ENCODE data around the gene CPD.
"Not testable (repeated sequence)": the region's sequence is repeated elsewhere in the genome, so short reads cannot be mapped to it uniquely, and the experiment has no call there.

DNA sequence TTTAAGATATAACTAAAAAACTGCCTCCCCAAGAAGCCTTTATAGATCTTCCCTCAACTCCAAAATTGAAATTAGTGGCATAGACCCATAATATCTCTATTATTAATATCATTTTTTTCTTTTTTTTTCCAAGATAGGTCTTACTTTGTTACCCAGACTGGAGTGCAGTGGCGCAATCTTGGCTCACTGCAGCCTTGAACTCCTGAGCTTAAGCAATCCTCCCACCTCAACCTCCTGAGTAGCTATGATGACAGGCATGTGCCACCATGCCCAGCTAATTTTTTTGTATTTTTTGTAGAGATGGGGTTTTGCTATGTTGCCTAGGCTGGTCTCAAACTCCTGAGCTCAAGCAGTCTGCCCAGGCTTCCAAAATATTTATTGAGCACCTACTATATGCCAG lies 39.3 kb downstream of the CPD start:
- TF ChIP-seq, protein P1, sequence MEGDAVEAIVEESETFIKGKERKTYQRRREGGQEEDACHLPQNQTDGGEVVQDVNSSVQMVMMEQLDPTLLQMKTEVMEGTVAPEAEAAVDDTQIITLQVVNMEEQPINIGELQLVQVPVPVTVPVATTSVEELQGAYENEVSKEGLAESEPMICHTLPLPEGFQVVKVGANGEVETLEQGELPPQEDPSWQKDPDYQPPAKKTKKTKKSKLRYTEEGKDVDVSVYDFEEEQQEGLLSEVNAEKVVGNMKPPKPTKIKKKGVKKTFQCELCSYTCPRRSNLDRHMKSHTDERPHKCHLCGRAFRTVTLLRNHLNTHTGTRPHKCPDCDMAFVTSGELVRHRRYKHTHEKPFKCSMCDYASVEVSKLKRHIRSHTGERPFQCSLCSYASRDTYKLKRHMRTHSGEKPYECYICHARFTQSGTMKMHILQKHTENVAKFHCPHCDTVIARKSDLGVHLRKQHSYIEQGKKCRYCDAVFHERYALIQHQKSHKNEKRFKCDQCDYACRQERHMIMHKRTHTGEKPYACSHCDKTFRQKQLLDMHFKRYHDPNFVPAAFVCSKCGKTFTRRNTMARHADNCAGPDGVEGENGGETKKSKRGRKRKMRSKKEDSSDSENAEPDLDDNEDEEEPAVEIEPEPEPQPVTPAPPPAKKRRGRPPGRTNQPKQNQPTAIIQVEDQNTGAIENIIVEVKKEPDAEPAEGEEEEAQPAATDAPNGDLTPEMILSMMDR (IDR thresholded peaks at IDR 0.05; ENCODE audit: insufficient read depth, low read length, poor library complexity, severe bottlenecking): not testable (repeated sequence)
- not testable (repeated sequence) for TF ChIP-seq EZH2phosphoT487 (conservative IDR thresholded peaks at IDR 0.05; ENCODE audit: low read length)
